PFSK-1 (cell line): ENCODE data around the gene MAD1L1.

Experiments used
- FOXP2 ChIP-seq: optimal IDR thresholded peaks from 2 replicates; pipeline ENCODE3; 2011; ENCODE audit warnings: borderline replicate concordance, control low read depth, inconsistent platforms; ENCODE audit not compliant: insufficient read depth; ENCODE audit errors: extremely low read length, extremely low read depth
- POLR2AphosphoS5 ChIP-seq: IDR thresholded peaks from 2 replicates; pipeline ENCODE4 v1.6.1; 2012; ENCODE audit warnings: low read depth, mild to moderate bottlenecking, control low read depth, low read length, moderate library complexity
- SIN3A ChIP-seq: IDR thresholded peaks from 2 replicates; pipeline ENCODE4 v1.6.1; 2012; ENCODE audit warnings: mild to moderate bottlenecking, low read length, moderate library complexity, borderline replicate concordance; ENCODE audit not compliant: insufficient read depth
- TF ChIP-seq, protein P1 (sequence below), 2 experiments: IDR thresholded peaks; 2 replicates each; pipeline versions ENCODE4 v1.6.1 to v1.8.0; 2011 to 2012; ENCODE audit warnings: low read depth in 2 of 2, low read length in 2 of 2, control low read depth in 1 of 2, inconsistent platforms in 1 of 2, mild to moderate bottlenecking in 1 of 2, moderate library complexity in 1 of 2; ENCODE audit not compliant: insufficient read depth in 1 of 2

DNA sequence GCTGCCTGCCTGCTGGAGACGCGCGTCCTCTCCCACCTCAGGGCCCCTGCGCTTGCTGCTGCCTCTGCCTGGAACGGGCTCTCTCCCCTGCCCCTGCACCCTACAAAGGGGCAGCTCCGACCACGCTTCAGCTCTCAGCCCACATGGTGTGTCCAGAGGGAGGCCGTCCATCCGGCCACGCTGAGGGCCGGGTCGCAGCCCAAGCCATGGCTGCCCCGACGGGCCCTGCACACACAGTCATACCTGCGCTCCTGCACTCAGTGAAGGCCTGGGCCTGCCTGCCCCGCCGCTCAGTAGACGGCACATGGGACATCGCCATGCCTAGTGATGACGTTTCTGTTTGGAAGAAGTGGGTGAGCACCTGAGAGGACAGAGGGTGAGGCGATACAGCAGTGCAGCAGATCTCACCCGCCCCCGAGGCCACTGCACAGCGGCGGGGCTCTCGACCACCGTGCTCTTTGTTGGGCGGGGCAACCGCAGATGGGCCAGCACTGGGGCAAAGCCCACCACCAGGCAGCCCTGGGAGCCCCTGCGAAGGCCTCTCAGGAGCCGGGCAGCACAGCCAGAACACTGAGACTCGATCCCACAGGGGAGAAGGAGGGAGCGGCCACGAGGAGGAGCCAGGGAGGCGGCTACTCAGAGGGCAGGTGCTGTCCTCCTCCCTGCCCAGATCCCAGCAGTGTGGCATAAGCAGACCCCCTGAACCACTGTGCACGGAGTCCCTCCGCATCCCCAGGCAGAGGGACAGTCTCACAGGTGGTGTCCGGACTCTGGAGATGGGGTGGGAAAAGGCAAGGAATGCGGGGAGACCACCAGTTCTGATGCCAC, 129.5 kb downstream of the MAD1L1 start:
- TF ChIP-seq, protein P1, sequence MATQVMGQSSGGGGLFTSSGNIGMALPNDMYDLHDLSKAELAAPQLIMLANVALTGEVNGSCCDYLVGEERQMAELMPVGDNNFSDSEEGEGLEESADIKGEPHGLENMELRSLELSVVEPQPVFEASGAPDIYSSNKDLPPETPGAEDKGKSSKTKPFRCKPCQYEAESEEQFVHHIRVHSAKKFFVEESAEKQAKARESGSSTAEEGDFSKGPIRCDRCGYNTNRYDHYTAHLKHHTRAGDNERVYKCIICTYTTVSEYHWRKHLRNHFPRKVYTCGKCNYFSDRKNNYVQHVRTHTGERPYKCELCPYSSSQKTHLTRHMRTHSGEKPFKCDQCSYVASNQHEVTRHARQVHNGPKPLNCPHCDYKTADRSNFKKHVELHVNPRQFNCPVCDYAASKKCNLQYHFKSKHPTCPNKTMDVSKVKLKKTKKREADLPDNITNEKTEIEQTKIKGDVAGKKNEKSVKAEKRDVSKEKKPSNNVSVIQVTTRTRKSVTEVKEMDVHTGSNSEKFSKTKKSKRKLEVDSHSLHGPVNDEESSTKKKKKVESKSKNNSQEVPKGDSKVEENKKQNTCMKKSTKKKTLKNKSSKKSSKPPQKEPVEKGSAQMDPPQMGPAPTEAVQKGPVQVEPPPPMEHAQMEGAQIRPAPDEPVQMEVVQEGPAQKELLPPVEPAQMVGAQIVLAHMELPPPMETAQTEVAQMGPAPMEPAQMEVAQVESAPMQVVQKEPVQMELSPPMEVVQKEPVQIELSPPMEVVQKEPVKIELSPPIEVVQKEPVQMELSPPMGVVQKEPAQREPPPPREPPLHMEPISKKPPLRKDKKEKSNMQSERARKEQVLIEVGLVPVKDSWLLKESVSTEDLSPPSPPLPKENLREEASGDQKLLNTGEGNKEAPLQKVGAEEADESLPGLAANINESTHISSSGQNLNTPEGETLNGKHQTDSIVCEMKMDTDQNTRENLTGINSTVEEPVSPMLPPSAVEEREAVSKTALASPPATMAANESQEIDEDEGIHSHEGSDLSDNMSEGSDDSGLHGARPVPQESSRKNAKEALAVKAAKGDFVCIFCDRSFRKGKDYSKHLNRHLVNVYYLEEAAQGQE (IDR thresholded peaks at IDR 0.05; ENCODE audit: insufficient read depth in 1 of 2, low read depth in 2 of 2, low read length in 2 of 2): no peak
- no peak for TF ChIP-seq SIN3A
- no peak for TF ChIP-seq POLR2AphosphoS5
- no peak for TF ChIP-seq FOXP2
